Stomach (tissue), 4 donors: ENCODE results near the gene DNASE1L2.

Experiments
- CTCF ChIP-seq, 7 experiments: fragments of 450-650 bp in 4 of 7; fragments of 200-600 bp in 3 of 7; sonication (generic) in 3 of 7; IDR thresholded peaks; one replicate each; pipeline ENCODE4 v1.5.1; 2016 to 2019; ENCODE audit warnings: antibody characterized with exemption in 7 of 7, control low read depth in 2 of 7, mild to moderate bottlenecking in 1 of 7
- POLR2AphosphoS5 ChIP-seq, 3 donors: sonication (generic); formaldehyde crosslinking; IDR thresholded peaks; one replicate each; pipeline ENCODE4 v1.6.1; 2016; ENCODE audit warnings: antibody characterized with exemption in 3 of 3

GRCh38 chr16:2253293-2253692, 17.0 kb downstream of the DNASE1L2 start:
- TF ChIP-seq CTCF (IDR thresholded peaks at IDR 0.05), result no peak
- no peak for TF ChIP-seq POLR2AphosphoS5 (IDR thresholded peaks at IDR 0.05)
